ENCODE measurements around the gene CDK2AP2.
"Not testable (repeated sequence)": the region's sequence is repeated elsewhere in the genome, so short reads cannot be mapped to it uniquely, and the experiment has no call there.

The CDK2AP2 gene

DNA sequence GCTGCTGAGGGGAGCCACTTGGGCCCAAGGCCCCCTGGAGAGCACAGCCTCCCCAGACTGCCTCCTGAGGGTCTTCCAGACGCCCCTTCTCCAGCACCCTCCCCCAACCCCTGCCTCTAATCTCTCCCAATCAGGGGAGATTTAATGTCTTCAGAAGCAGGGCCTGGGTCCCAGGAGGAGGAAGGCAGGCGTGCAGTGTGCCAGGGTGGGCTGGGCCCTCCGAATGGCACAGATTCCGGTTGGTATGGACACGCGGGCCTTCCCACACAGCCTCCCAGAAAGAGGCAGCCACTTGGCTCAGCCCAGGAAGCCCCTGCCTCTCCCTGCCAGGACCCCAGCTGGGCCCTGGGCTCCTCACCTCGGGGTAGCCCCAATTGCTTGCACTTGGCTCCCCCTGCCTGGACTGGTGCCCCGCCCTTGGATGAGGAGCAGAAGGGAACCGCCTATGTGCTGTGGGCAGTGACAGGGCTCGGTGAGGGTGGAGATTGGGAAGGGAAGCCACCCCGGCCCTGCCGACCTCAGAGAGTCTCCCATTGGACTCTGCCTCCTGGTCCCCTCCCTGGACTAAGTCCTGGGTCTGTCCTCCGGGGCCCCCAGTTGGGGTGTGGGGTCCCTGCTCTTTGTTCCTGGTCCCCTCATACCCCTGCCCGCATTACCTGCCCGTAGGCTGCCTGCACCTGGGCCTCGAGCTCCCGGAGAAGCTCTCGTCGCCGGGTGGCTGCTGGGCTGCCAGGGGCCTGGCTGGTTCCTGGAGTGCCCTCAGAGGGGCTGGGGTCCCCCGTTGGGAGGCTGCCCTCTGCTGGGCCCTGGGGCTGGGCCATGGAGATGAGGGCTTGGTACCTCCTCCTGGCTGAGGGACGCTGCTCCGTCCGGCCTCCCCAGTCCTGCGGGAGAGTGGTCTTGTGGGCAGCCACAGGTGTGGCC, 15.9 kb upstream of the CDK2AP2 start:
- no peak for DNase-seq (ENCODE audit: low spot score)

DNA sequence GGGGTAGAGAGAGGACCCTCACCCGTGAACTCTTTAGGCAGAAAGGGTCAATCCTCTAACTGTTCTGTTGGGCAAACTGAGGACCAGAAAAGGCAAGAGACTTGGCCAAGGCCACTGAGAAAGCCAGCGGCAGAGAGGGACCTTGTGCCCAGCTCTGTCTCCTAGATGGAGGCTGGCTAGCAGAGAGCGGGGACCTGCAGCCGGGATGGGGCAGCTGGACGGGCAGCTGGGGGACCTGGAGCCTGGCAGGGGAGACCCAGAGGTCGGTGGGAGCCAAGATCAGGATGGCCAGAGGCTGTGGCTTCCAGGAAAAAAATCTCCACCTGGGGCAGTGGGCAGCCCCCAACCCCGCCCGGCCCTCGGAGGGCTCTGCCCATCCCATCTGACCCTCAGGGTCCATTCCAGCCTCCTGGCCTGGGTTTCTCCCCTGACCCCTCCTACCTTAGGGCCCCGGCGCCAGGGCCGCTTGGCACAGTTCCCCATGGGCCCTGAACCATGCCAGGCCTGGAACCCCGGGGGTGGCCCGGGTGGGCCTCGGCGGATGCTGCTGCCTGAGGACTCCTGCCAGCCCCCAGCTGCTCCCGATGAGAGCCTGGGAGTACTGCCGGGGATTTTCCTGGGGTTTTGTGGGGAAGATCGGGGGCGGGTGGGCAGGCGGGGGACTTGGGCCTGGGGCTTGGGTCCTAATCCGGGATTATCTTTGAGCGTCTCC, 15.0 kb upstream of the CDK2AP2 start, which contains the start of gene CABP2:
Gene CABP2 (minus strand): TSS at position 603 of the 712 bp plus-strand sequence. CDS start 120 bp downstream, at position 483.
- no peak for DNase-seq (ENCODE audit: low spot score)

DNA sequence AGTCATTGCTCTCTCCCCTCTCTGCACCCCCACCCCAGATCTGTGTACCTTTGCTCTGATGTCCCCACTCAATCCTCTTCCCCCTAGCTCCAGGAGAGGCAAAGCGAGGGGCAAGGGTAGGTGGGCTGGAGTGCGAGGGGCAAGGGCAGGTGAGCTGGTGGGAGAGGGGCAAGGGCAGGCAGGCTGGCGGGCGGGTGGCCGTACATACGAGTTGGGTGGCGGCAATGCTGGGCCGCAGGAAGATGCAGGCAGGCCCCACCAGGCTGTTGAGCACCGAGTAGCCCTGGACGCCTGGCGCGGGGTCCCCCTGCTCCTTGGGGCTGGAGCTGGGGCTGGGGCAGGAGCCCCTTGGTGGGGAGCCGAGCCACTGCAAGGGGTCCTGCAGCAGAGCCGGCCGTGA, 14.4 kb upstream of the CDK2AP2 start:
- DNase-seq (ENCODE audit: low spot score) = no peak

DNA sequence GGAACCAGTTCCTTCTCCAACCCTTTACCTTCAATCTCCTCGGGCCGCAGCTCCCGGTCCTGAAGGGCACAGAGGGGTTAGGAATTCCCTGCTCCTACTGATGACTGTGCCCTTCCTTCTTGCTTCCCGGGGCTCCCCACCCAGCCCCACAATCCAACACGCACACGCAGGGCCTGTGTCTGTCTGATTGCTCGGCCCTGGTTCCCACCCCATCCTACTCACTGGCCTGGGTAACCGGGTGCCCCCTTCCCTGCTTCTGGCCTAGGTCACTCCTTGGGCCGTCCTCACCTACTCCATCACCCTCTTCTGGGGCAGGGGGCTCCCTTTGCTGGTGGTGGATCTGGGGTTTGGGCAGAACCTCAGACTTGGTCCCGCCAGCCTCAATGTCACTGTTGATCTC, 14.0 kb upstream of the CDK2AP2 start:
- DNase-seq (ENCODE audit: low spot score) = no peak

DNA sequence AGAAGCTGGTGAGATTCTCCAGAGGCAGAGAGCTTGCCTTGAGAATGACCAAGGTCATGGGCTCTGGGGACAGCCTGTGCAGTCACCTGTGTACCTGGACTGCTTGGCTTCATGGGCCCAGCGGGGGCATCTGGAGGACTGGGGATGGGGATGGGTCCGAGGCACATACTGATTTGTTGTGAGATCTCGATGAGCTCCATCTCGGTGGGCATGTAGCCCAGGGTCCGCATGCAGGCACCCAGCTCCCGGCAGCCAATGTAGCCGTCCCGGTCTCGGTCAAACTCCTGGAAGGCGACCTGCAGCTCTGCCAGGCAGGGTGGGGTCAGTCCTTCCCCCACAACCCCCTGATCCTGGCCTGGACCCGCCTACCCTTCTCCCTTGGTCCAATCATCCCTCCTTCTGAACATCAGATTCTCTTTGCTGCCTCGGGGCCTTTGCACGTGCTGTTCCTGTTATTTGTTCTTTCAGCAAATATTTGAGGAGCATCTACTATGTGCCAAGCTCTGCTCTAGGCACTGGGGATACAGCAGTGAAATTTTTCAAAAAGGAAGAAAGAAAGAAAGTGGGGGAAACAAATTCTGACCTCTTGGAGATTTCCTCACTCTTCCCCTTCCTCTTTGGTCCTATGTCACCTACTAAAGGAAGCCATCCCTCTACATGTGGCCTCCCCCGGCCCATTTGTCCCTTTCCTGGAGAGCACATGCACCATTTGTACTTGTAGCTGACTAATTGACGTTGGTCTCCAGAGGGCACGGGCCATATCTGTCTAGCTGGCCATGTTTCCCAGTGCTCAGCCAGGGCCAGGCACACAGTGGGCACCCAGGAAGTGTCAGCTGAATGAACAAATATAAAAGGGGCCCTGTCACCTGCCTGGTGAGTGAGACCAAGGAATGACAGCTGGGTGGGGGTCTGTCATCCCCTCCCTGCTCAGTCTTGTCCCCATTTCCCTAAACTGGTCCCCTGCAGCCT, 13.2 kb upstream of the CDK2AP2 start:
- DNase-seq (ENCODE audit: low spot score) = no peak

DNA sequence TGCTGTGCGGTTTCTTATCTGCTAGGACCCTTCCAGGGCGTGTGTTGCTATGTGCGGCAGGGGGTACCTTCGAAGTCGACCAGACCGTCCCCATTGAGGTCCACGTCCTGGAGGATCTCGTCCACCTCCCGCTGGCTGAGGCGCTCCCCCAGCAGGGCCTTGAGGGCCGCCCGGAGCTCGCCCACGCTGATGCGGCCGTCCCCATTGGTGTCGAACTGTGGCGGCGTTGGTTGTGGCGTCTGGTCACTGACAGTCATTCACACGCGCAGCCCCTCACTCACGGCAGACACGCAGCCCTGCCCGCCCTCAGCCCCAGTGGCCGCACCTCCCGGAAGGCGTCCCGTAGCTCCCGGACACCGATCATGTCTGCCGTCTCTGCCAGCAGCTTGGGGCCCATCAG, 11.8 kb upstream of the CDK2AP2 start:
- no peak for DNase-seq (ENCODE audit: low spot score)

DNA sequence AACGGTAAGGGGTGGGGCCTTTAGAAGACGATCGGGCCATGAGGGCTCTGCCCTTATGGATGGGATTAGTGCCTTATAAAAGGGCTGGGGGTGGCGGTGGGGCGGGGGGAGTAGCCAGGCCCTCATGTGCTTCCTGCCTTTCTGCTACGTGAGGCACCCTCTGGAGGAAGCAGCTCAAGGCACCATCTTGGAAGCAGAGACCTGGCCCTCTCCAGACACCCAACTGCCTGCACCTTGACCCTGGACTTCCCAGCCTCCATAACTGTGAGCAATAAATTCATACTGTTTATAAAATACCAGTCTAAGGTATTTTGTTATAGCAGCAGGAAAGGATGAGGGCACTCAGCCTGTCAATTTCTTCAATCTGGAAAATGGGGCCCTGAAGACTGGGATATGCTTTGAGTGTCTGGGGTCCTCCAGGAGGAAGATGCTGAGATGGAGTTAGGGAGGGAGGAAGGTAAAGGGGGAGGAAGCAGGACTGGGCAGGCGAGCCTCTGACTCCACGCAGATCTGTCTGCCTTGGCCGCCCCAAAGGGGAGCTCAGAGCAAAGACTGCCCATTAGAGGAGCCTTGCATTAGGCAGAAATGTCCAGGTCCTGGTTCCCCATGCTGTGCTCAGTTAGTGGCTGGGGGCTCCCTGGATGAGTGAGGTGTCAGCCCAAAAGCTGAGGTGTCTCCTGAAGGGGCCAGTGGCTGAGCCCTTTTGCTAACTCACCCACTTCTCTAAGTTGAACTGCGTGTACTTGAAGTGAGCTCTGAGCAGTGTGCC, 10.0 kb upstream of the CDK2AP2 start:
- no peak for DNase-seq (ENCODE audit: low spot score)

DNA sequence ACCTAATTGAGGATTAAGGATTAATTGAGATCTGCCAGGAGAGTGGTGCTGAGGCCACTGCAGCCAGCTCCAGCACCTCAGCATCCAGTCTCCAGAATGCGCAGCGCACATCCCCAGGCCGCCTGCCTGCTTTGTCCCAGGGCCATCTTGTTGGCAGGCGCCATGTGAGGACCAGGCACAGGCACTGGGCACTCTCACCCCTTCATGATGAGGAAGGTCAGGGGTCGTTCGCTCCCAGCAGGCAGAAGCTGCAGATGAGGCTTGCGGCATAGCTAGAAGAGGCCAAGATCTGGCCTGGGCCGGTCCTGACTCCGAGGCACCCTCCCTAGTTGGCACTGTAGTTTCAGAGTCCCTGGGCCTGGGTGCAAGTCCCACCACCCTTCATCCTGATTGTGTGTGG, 8.8 kb upstream of the CDK2AP2 start:
- DNase-seq (ENCODE audit: low spot score) = no peak

DNA sequence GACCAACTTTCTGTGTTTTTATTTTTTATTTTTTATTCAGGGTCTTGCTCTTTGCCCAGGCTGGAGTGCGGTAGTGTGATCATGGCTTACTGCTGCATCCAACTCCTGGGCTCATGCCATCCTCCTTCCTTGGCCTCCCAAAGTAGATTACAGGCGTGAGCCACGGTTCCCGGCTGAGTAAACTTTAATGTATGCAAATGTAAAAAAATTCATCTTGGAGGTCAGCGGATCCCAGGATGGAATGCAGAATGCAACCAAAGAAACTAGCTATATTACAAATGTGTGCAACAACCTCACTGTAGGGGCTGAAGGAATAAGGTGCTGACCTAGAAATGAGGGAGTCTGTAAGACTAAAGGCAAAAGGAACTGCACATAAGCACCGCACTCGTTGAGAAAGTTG, 6.2 kb upstream of the CDK2AP2 start:
- DNase-seq (ENCODE audit: low spot score) = no peak

DNA sequence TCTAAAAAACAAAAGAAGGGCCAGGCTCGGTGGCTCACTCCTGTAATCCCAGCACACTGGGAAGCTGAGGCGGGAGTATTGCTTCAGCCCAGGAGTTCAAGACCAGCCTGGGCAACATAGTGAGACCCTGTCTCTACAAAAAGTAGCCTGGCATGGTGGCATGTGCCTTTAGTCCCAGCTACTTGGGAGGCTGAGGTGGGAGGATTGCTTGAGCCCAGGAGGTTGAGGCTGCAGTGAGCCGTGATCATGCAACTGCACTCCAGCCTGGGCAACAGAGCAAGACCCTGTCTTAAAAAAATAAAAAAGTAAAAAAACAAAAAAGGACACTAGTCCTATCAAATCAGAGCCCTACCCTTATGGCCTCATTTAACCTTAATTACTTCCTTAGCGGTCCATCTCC, 3.6 kb upstream of the CDK2AP2 start:
- DNase-seq (ENCODE audit: low spot score) = not testable (repeated sequence)

DNA sequence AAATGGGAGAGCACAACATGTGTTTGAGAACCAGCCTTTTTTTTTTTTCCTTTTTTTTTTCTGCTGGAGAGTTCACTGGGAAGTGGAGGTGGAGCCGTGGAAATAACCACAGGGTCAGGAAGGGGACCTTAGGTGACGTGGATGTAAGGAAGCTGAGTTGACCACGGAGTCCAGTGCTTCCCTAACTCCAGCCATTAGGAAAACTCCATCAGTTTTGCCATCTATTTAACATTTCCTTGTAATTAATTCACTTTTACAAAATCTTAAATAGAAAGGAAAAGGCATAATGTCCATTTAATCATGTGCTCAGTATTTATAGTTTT, 2.0 kb upstream of the CDK2AP2 start:
- no peak for DNase-seq (ENCODE audit: low spot score)

DNA sequence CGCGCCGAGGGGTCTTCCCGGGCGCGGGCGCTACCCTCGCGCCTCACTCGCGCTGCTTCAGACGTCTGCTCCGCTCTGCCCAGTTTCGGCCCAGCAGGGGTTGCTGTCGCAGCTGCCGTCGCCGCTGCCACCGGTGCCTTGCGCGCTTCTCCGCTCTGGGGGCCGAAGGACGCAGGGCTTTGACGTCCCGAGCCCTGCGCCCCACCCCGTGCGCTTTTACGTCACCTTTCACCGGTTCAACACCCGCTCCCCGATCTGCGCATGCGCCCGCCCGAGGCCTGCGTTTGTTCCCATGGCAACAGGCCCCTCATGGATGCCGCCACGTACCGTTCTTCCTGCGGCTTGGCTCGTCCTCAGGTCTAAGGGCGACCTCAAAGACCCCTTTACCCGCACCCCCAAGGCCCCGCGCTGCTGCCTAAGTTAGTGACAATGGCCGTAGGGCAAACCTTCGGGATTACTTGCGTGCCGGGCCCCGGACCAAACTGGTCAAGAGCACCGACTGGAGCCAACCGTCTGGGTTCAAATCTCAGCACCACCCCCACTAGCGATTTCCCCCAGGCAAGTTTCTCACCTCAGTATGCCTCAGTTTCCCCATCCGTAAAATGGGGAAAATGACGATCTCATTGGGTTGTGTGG, 642 bp upstream of the CDK2AP2 start:
- DNase-seq (ENCODE audit: low spot score) = peak; percentile 99

DNA sequence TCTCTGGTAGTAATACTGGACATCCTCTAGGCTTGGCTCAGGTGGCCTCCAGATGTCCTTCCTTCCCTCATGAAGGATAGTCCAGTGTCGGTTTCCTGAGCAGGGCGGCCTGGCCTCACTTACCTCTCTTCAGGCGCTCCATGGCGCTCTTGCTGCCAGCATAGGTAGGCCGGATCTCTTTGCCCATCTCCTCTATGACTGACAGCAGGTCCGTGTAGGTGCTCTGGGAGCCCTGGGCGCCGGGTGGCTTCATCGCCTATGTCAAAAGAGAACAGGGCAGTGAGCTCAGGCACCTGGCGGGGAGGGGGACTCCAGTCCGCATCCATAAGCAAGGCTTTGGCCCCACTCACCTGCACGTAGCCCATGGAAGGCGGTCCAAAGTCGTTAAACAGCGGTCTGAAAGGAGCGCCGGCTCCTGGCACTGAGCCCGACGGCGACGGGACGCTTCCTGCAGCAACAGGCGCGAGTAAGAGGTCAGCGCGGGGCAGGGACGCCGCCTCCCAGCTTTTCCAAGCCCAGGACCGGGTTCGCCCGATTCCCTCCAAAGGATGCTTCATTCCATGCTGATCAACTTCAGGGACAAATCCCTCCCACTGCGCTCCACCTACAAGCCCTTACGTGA, 609 bp downstream of the CDK2AP2 start:
- DNase-seq (ENCODE audit: low spot score) = peak; percentile 37

DNA sequence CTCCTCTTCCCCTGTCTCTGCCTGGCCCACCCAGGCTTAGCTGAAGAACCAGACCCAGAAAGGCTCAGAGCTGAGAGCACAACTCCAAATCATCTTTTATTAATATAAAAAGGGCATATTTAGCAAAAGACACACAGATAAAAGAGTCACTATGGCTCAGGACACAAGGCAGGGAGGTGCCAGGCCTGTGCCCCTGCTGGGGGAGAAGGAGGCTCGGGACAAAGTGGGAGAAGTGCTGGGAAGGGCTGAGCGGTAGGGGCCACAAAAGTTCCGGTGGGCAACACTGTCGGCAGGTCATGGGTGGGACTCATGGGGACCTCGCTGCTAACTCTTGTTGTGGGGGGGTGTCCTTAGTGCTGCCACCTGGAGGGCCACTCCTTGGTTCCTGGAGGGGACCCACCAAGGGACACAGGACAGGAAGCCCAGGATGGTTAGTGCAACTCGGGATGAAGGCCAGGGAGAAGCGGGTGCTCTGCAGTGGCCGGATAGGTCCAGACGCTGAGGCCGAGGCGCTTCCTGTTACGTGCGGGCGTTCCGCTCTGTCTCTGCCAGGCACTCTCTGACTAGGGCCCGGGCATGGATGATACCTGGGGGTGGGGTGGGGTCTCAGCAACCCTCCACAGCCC, 1.4 kb downstream of the CDK2AP2 start:
- no peak for DNase-seq (ENCODE audit: low spot score)

DNA sequence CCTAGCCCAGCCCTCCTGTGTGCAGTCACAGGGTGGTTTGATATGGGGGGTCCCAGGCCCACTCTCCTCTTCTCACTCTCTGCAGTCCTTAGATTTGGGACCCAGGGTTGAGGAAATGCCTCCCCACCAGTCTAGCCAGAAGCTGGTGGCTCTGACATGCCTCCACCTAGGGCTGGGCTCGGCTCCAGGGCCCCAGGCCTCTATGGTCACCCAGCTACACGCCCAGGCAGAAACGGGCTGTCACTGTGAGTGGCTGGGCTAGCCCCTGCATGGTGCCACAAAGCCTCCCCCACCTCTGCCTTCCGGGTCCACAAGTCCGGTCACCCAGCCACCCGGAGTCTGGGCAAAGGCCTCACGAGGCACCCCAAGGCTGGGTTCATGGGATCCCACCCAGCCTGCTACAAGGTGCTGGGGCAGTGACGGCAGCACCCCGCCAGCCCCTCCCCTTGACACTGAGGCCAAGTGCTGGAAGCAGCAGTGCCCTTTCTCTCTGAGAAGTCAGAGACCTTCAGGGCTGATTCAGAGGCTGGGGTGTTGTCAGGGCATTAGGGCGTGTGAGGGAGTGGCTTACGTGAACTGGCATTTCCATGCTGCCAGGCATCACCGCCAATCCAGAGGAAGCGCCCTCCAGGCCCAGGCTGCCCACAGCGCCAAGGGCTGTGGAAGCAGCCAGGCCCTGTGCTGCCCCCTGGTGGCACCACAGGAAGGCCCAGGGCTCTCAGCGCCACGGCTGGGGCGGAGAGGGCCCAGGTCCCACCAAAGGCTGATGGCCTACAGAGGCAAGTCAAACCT, 2.2 kb downstream of the CDK2AP2 start:
- peak; percentile 94 for DNase-seq (ENCODE audit: low spot score)

DNA sequence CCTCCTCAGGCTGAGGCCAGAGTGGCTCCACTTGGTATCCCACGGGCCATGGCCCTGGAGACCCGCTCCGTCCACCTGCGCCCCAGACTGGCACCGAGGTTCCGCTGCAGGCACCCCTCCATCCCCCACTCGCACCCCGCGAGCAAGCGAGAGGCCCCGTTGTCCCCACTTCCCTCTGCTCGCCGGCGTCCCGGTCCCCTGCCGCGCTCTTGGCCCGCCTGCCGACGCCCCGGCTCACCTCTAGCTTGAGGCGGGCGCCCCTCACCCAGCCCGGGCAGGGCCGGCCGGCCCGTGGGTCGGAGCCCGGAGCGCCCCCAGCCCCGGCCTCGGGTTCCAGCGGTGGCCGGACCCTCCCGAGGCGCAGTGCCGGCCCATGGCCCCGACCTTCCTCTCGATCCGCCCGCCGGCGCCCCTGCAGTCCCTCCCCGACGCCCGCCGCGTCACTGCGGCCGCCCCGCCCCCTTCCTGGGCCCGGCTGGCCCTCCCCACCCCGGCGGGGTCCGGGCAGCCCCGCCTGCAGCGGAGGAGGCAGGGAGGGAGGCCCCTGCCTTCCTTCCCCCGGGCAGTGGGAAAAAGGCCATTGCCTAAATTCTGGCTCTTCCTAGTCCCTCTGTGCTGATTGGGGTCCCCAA, 2.9 kb downstream of the CDK2AP2 start, which contains the start of gene PITPNM1:
Gene PITPNM1 (minus strand): TSS at position 414 of the 632 bp plus-strand sequence. CDS start 1,183 bp downstream, outside the sequence.
- DNase-seq (ENCODE audit: low spot score) = no peak

DNA sequence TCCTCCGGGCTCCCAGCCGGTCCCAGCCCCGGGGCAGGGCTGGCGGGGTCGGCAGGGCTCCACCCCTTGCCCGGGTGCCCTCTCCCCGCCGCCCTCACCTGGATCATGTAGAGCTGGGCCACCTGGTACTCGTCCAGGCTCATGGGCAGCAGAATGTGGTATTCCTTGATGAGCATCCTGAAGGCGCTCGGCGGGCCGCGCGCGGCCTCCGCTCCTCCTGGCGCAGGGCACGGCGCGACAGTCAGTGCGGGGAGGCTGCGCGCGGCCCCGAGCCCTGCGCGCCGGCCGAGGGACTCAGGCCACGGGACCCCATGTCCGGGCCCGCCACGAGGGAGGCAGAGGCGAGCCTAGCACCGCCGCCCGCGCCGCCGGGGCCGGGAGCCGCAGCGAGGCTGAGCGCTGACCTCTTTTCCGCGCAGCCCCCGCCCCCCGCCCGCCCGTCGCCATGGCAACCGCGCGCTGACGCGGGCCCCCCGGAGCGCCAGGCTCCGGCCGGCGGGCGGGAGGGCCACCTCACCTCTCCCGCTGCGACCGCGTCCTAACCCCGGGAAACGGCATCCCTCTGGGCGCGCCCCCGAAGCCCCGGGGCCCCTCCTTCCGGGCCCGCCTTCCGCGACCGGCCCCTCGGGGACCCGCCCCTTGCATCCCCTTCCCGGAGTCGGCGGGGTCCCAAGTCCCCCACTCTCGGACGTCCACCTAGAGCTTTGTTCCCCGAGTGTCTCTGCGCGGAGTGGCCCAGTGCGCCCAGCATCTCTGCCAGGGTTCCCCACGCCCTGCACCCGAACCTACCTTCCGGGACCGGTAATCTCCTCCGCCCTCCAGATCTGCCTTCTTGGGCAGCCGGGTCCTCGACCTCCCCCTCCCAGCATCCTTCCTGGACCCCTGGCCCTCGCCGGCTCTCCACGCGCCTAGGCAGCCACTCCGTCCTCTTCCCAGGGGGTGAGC, 3.7 kb downstream of the CDK2AP2 start:
- DNase-seq (ENCODE audit: low spot score) = no peak

All from COLO829 (cell line).